ENCODE measurements around the gene ITGB8.

DNA sequence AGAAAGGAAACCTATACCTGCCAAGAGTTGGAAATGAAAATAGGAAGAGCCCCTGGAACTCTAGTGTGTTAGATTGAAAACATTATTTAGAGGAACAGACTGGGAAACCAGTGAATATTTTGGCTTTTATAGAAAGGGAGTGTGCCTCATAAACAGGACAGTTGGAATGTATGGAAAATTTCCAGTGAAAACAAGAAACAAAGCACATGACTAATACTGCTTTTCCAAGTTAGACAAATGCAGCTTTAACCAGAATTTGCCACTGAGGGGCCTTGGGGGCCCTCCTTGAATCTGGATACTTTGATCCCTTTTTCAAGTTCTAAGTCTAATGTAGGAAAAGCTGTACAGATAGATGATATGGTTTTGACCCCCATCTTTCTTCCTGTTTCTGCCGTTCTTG is 21.2 kb downstream of the ITGB8 start:
- TF ChIP-seq, protein P1, sequence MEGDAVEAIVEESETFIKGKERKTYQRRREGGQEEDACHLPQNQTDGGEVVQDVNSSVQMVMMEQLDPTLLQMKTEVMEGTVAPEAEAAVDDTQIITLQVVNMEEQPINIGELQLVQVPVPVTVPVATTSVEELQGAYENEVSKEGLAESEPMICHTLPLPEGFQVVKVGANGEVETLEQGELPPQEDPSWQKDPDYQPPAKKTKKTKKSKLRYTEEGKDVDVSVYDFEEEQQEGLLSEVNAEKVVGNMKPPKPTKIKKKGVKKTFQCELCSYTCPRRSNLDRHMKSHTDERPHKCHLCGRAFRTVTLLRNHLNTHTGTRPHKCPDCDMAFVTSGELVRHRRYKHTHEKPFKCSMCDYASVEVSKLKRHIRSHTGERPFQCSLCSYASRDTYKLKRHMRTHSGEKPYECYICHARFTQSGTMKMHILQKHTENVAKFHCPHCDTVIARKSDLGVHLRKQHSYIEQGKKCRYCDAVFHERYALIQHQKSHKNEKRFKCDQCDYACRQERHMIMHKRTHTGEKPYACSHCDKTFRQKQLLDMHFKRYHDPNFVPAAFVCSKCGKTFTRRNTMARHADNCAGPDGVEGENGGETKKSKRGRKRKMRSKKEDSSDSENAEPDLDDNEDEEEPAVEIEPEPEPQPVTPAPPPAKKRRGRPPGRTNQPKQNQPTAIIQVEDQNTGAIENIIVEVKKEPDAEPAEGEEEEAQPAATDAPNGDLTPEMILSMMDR (IDR thresholded peaks at IDR 0.05): no peak
- TF ChIP-seq POLR2AphosphoS5 (IDR thresholded peaks at IDR 0.05; ENCODE audit: insufficient read depth in 1 of 2, low read depth in 1 of 2) (peak in 1 of 2 donors; percentile 68), POLR2A (IDR thresholded peaks at IDR 0.05) (no peak)

All from vagina (tissue), 2 donors.